Bronchial epithelial cell (primary cell): Measurements from ENCODE around the gene CYTH3. TPM values are rescaled to one million over a fixed set of nuclear protein-coding genes. Genes with fewer than 3 reads are reported as not detected.
A peak's percentile ranks its signal among the peaks of the same experiment; 100 is the strongest.

Experiments
- DNase-seq: peaks from one replicate; pipeline ENCODE4 v3.0.0-alpha.2; 2010; ENCODE audit warnings: low read depth
- FAIRE-seq: peaks from 2 replicates; lab custom pipeline; 2011; peaks lifted over from hg19 to GRCh38; lab: Jason Lieb, UNC
- H3K27me3 ChIP-seq: 2 replicates; pipeline ENCODE4 v1.5.1; 2011; ENCODE audit warnings: low read length; ENCODE audit not compliant: control insufficient read depth, insufficient read depth
- H3K36me3 ChIP-seq: 2 replicates; pipeline ENCODE4 v1.5.1; 2011; ENCODE audit warnings: low read length; ENCODE audit not compliant: control insufficient read depth, insufficient read depth
- H3K4me3 ChIP-seq: 2 replicates; pipeline ENCODE4 v1.5.1; 2011; ENCODE audit warnings: mild to moderate bottlenecking, low read depth, low read length, control low read depth
- CTCF ChIP-seq: IDR thresholded peaks from 2 replicates; pipeline ENCODE4 v1.5.1; 2011; ENCODE audit warnings: mild to moderate bottlenecking, moderate library complexity, low read length, control low read depth, inconsistent platforms; ENCODE audit not compliant: insufficient read depth, severe bottlenecking
- total RNA-seq: library from RNA; depleted of rRNA; stranded (reverse); fragments of >200 nt; gene quantifications from 2 replicates; pipeline ENCODE4 v1.2.1, GENCODE V29; 2014

CYTH3 gene
- total RNA-seq, 1 donor from 2014 or later: 11.6 TPM

- TF ChIP-seq CTCF: no peak
- Histone ChIP-seq H3K4me3 (no peak overlapping the region), H3K36me3 (no peaks in the 10 kb centered on the region), H3K27me3 (no peaks in the 10 kb centered on the region)
- no peak for DNase-seq
- FAIRE-seq: no peak
These were observed 13.2 kb downstream of the CYTH3 start for GRCh38 chr7:6259257-6259656.

GRCh38 chr7:6258440-6259182 lies 13.8 kb downstream of the CYTH3 start:
- Histone ChIP-seq H3K4me3 (no peak overlapping the region), H3K36me3 (no peaks in the 10 kb centered on the region), H3K27me3 (no peaks in the 10 kb centered on the region)
- FAIRE-seq (no peak), DNase-seq (no peak)
- no peak for TF ChIP-seq CTCF

- FAIRE-seq (peak; percentile 36), DNase-seq (no peak)
- H3K36me3 ChIP-seq: no peaks in the 10 kb centered on the region
- TF ChIP-seq CTCF: no peak
- no peaks in the 10 kb centered on the region for H3K27me3 ChIP-seq
- H3K4me3 ChIP-seq: no peak overlapping the region
These were observed 14.7 kb downstream of the CYTH3 start for GRCh38 chr7:6257675-6258074.

- no peak for FAIRE-seq
These were observed 15.5 kb downstream of the CYTH3 start for GRCh38 chr7:6256677-6257535.

GRCh38 chr7:6256109-6256483 lies 16.3 kb downstream of the CYTH3 start:
- DNase-seq (no peak), FAIRE-seq (no peak)
- no peak for TF ChIP-seq CTCF
- H3K36me3 ChIP-seq: no peaks in the 10 kb centered on the region
- no peak overlapping the region for H3K4me3 ChIP-seq
- no peaks in the 10 kb centered on the region for H3K27me3 ChIP-seq

More at GRCh38 chr7:6256677-6257535, 15.5 kb downstream of the CYTH3 start:
- DNase-seq: no peak
- Histone ChIP-seq H3K27me3 (no peaks in the 10 kb centered on the region), H3K4me3 (no peak overlapping the region), H3K36me3 (no peaks in the 10 kb centered on the region)
- no peak for TF ChIP-seq CTCF
